SU-DHL-6 (cell line): ENCODE results near the gene PDGFB.

Source experiments
- EZH2phosphoT487 ChIP-seq: fragments of 200-600 bp; sonication (generic), shearing (Covaris generic); conservative IDR thresholded peaks from 2 replicates; pipeline ENCODE4 v1.6.1; 2018; ENCODE audit warnings: mild to moderate bottlenecking, antibody characterized with exemption, low read length, moderate library complexity, mixed read lengths
- TF ChIP-seq, protein P1 (sequence below): fragments of 200-600 bp; sonication (generic); IDR thresholded peaks from one replicate; pipeline ENCODE4 v1.5.1; 2017; ENCODE audit warnings: antibody characterized with exemption, mild to moderate bottlenecking, low read length, moderate library complexity; ENCODE audit not compliant: insufficient read depth, poor library complexity, severe bottlenecking

DNA sequence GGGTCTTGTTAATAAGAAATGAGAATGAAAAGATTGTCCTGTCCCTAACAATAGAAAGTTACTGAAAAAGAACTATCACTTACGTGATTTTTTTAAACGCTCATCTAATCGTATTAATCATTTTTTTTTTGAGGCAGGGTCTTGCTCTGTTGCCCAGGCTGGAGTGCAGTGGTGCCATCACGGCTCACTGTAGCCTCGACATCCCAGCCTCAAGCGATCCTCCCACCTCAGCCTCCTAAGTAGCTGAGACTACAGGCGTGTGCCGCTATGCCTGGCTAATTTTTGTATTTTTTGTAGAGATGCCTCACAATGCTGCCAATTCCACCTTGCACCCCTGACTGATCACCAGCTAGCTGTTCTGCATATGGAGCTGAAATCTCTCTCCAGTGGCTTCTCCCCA, 15.7 kb downstream of the PDGFB start:
- TF ChIP-seq, protein P1, sequence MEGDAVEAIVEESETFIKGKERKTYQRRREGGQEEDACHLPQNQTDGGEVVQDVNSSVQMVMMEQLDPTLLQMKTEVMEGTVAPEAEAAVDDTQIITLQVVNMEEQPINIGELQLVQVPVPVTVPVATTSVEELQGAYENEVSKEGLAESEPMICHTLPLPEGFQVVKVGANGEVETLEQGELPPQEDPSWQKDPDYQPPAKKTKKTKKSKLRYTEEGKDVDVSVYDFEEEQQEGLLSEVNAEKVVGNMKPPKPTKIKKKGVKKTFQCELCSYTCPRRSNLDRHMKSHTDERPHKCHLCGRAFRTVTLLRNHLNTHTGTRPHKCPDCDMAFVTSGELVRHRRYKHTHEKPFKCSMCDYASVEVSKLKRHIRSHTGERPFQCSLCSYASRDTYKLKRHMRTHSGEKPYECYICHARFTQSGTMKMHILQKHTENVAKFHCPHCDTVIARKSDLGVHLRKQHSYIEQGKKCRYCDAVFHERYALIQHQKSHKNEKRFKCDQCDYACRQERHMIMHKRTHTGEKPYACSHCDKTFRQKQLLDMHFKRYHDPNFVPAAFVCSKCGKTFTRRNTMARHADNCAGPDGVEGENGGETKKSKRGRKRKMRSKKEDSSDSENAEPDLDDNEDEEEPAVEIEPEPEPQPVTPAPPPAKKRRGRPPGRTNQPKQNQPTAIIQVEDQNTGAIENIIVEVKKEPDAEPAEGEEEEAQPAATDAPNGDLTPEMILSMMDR: no peak
- no peak for TF ChIP-seq EZH2phosphoT487
